Stomach (tissue), 9 donors: ENCODE data around the gene DOCK1. TPM values are rescaled to one million over a fixed set of nuclear protein-coding genes. Genes with fewer than 3 reads are reported as not detected.

Experiments
- DNase-seq, 2 donors: peaks; one replicate each; pipeline versions ENCODE4 v3.0.0 to v3.0.0-alpha.2; 2013 to 2019
- H3K27ac ChIP-seq, 5 donors: fragments of 200-600 bp in 4 of 5; sonication (generic) in 4 of 5; one replicate each; pipeline ENCODE4 v1.5.1; 2013 to 2019; ENCODE audit warnings: mild to moderate bottlenecking in 1 of 5, moderate library complexity in 1 of 5
- H3K27me3 ChIP-seq, 3 donors: fragments of 200-600 bp; sonication (generic); one replicate each; pipeline ENCODE4 v1.5.1; 2017 to 2019; ENCODE audit warnings: mixed run types in 1 of 3
- H3K36me3 ChIP-seq, 4 donors: fragments of 200-600 bp; sonication (generic); 1 replicate in 3 of 4; 2 replicates in 1 of 4; pipeline ENCODE4 v1.5.1; 2016 to 2019
- H3K4me1 ChIP-seq, 4 donors: fragments of 200-600 bp; sonication (generic); one replicate each; pipeline ENCODE4 v1.5.1; 2016 to 2019
- H3K4me3 ChIP-seq, 4 donors: fragments of 200-600 bp; sonication (generic) in 3 of 4; one replicate each; pipeline ENCODE4 v1.5.1; 2016 to 2019; ENCODE audit warnings: mild to moderate bottlenecking in 1 of 4
- H3K9me3 ChIP-seq, 4 donors: fragments of 200-600 bp; sonication (generic); one replicate each; pipeline ENCODE4 v1.5.1; 2016 to 2019
- CTCF ChIP-seq, 7 experiments: fragments of 450-650 bp in 4 of 7; fragments of 200-600 bp in 3 of 7; sonication (generic) in 3 of 7; IDR thresholded peaks; one replicate each; pipeline ENCODE4 v1.5.1; 2016 to 2019; ENCODE audit warnings: antibody characterized with exemption in 7 of 7, control low read depth in 2 of 7, mild to moderate bottlenecking in 1 of 7
- EP300 ChIP-seq: sonication (generic); formaldehyde crosslinking; IDR thresholded peaks from one replicate; pipeline ENCODE4 v1.6.1; 2017; ENCODE audit warnings: antibody characterized with exemption
- POLR2A ChIP-seq, 4 donors: fragments of 450-650 bp; IDR thresholded peaks; one replicate each; pipeline ENCODE4 v1.6.1; 2016; ENCODE audit warnings: antibody characterized with exemption in 4 of 4, control low read depth in 2 of 4, mild to moderate bottlenecking in 1 of 4, moderate library complexity in 1 of 4
- POLR2AphosphoS5 ChIP-seq, 3 donors: sonication (generic); formaldehyde crosslinking; IDR thresholded peaks; one replicate each; pipeline ENCODE4 v1.6.1; 2016; ENCODE audit warnings: antibody characterized with exemption in 3 of 3
- WGBS, 5 donors: extraction: QIAGEN DNeasy Blood & Tissue Kit in 3 of 5; methylation state at CpG; one replicate each; pipeline versions ENCODE4 v1.1.5 to v1.1.7; 2013 to 2018; 5-methylcytosine and 5-hydroxymethylcytosine counted together
- intact Hi-C: fragments of 100-400 bp; cut with DNase I; formaldehyde crosslinking; loops from one replicate; pipeline ENCODE4 v1.15.1; 2023; ENCODE audit warnings: low total_unique reads
- polyA plus RNA-seq, 3 donors: library from polyadenylated mRNA; stranded (reverse); fragments of 200-250 nt; gene quantifications; one replicate each; pipeline ENCODE4 v1.2.3, GENCODE V29; 2013
- total RNA-seq, 5 donors: library from RNA; depleted of rRNA; stranded (reverse); fragments of >200 nt; gene quantifications; one replicate each; pipeline versions ENCODE4 v1.1.0 to v1.2.3, GENCODE V29; 2014 to 2016
- donor health status: healthy with polysubstance abuse.
- donor health status: Bipolar disorder and iron deficiency.
- donor health status: healthy.

The DOCK1 gene
- total and polyA plus RNA-seq, 8 donors: 8.4 to 114 (median 35.0) TPM

GRCh38 chr10:127374074-127374680 is 468.9 kb downstream of the DOCK1 start:
- intact Hi-C loops: no loop called here
- peaks cover 5 to 34% (median 31%) of the 10 kb centered on the region in 4 donors for H3K36me3 ChIP-seq
- WGBS, 5 donors: 92 to 95% (median 94%) methylated on average over 20 of the region's 20 CpGs

GRCh38 chr10:127374901-127375300 is 469.7 kb downstream of the DOCK1 start:
- H3K27me3 ChIP-seq: no peaks in the 10 kb centered on the region
- WGBS, 5 donors: 71 to 85% (median 80%) methylated on average over 3 to 5 of the region's 5 CpGs

More at GRCh38 chr10:127374074-127374680, 468.9 kb downstream of the DOCK1 start:
- Histone ChIP-seq H3K27ac (no peak overlapping the region), H3K4me1 (peaks cover 0 to 5% (median 0%) of the 10 kb centered on the region in 4 donors), H3K9me3 (no peaks in the 10 kb centered on the region), H3K27me3 (no peaks in the 10 kb centered on the region), H3K4me3 (no peak overlapping the region)
- no peak for TF ChIP-seq POLR2AphosphoS5 (IDR thresholded peaks at IDR 0.05)
- TF ChIP-seq POLR2A (IDR thresholded peaks at IDR 0.05): no peak
- TF ChIP-seq CTCF (IDR thresholded peaks at IDR 0.05): no peak
- DNase-seq: no peak

GRCh38 chr10:127375461-127375860 is 470.2 kb downstream of the DOCK1 start:
- intact Hi-C loops: no loop called here
- 45 to 73% (median 64%) methylated on average over 3 of the region's 3 CpGs for WGBS, 5 donors
- H3K27ac ChIP-seq: no peak overlapping the region

More at GRCh38 chr10:127374901-127375300, 469.7 kb downstream of the DOCK1 start:
- Histone ChIP-seq H3K4me1 (peaks cover 0 to 5% (median 0%) of the 10 kb centered on the region in 4 donors), H3K4me3 (no peak overlapping the region), H3K9me3 (no peaks in the 10 kb centered on the region), H3K36me3 (peaks cover 5 to 32% (median 29%) of the 10 kb centered on the region in 4 donors), H3K27ac (no peak overlapping the region)
- DNase-seq: no peak
- no peak for TF ChIP-seq POLR2AphosphoS5 (IDR thresholded peaks at IDR 0.05)
- TF ChIP-seq CTCF (IDR thresholded peaks at IDR 0.05): no peak
- intact Hi-C loops: no loop called here

GRCh38 chr10:127376071-127376470 is 470.8 kb downstream of the DOCK1 start:
- Histone ChIP-seq H3K27ac (no peak overlapping the region), H3K27me3 (no peaks in the 10 kb centered on the region), H3K36me3 (peaks cover 5 to 37% (median 32%) of the 10 kb centered on the region in 4 donors), H3K9me3 (no peaks in the 10 kb centered on the region), H3K4me1 (peaks cover 0 to 5% (median 0%) of the 10 kb centered on the region in 4 donors), H3K4me3 (no peak overlapping the region)
- no peak for DNase-seq
- 72 to 91% (median 87%) methylated on average over 2 of the region's 2 CpGs for WGBS, 5 donors
- intact Hi-C loops: no loop called here
- no peak for TF ChIP-seq CTCF (IDR thresholded peaks at IDR 0.05)
- TF ChIP-seq EP300: no peak
- no peak for TF ChIP-seq POLR2AphosphoS5 (IDR thresholded peaks at IDR 0.05)
- TF ChIP-seq POLR2A (IDR thresholded peaks at IDR 0.05): no peak

More at GRCh38 chr10:127375461-127375860, 470.2 kb downstream of the DOCK1 start:
- Histone ChIP-seq H3K36me3 (peaks cover 5 to 32% (median 31%) of the 10 kb centered on the region in 4 donors), H3K4me3 (no peak overlapping the region), H3K9me3 (no peaks in the 10 kb centered on the region), H3K4me1 (peaks cover 0 to 5% (median 0%) of the 10 kb centered on the region in 4 donors), H3K27me3 (no peaks in the 10 kb centered on the region)
- DNase-seq: no peak
- TF ChIP-seq EP300 (no peak), POLR2A (IDR thresholded peaks at IDR 0.05) (no peak), CTCF (IDR thresholded peaks at IDR 0.05) (no peak), POLR2AphosphoS5 (IDR thresholded peaks at IDR 0.05) (no peak)
